Gastrocnemius medialis (tissue), 4 donors: ENCODE measurements around the gene SHBG. TPM values are rescaled to one million over a fixed set of nuclear protein-coding genes. Genes with fewer than 3 reads are reported as not detected.
A peak's percentile ranks its signal among the peaks of the same experiment; 100 is the strongest.
"Not testable (repeated sequence)": the region's sequence is repeated elsewhere in the genome, so short reads cannot be mapped to it uniquely, and the experiment has no call there.

Experiments used
- ATAC-seq, 2 donors: fragments of 150-250 bp; one replicate each; pipeline ENCODE4 v1.9.1; 2016
- DNase-seq, 2 donors: peaks; one replicate each; pipeline ENCODE4 v3.0.0-alpha.2; 2019
- H3K27ac ChIP-seq, 4 donors: fragments of 200-600 bp; sonication (generic); 1 replicate in 1 of 4; 2 replicates in 3 of 4; pipeline ENCODE4 v1.5.1; 2016 to 2018; ENCODE audit warnings: mild to moderate bottlenecking in 2 of 4, moderate library complexity in 1 of 4
- H3K27me3 ChIP-seq, 3 donors: fragments of 200-600 bp; sonication (generic) in 2 of 3; 1 replicate in 1 of 3; 2 replicates in 2 of 3; pipeline versions ENCODE4 v1.5.1 to v1.6.0; 2016 to 2019; ENCODE audit warnings: mild to moderate bottlenecking in 1 of 3, moderate library complexity in 1 of 3
- H3K36me3 ChIP-seq, 2 donors: fragments of 200-600 bp; sonication (generic) in 1 of 2; one replicate each; pipeline ENCODE4 v1.5.1; 2017 to 2018
- H3K4me1 ChIP-seq, 2 donors: fragments of 200-600 bp; sonication (generic) in 1 of 2; one replicate each; pipeline ENCODE4 v1.5.1; 2016 to 2017; ENCODE audit warnings: mild to moderate bottlenecking in 2 of 2
- H3K4me3 ChIP-seq, 4 donors: fragments of 200-600 bp; sonication (generic) in 3 of 4; 1 replicate in 1 of 4; 2 replicates in 3 of 4; pipeline ENCODE4 v1.5.1; 2016 to 2019; ENCODE audit warnings: mild to moderate bottlenecking in 2 of 4
- H3K9me3 ChIP-seq, 3 donors: fragments of 200-600 bp; sonication (generic) in 2 of 3; 1 replicate in 1 of 3; 2 replicates in 2 of 3; pipeline ENCODE4 v1.5.1; 2016 to 2019
- POLR2A ChIP-seq, 2 donors: fragments of 450-650 bp; IDR thresholded peaks; one replicate each; pipeline ENCODE4 v1.6.1; 2017; ENCODE audit warnings: antibody characterized with exemption in 2 of 2, mild to moderate bottlenecking in 2 of 2, moderate library complexity in 2 of 2
- in situ Hi-C, 4 donors: fragments of 200-750 bp; cut with MboI; loops; one replicate each; pipeline versions ENCODE4 v1.15.0 to v1.8.0; 2017; ENCODE audit warnings: low sequenced_read_pairs in 4 of 4
- intact Hi-C: fragments of 100-400 bp; cut with DNase I; formaldehyde crosslinking; loops from one replicate; pipeline ENCODE4 v1.15.1; 2023; ENCODE audit warnings: low total_unique reads
- total RNA-seq, 4 donors: library from RNA; depleted of rRNA; stranded (reverse); fragments of >200 nt; gene quantifications; one replicate each; pipeline versions ENCODE4 v1.1.0 to v1.2.3, GENCODE V29; 2016
- TF ChIP-seq, protein P1 (sequence below), 5 experiments: fragments of 450-650 bp in 3 of 5; fragments of 200-600 bp in 2 of 5; sonication (generic) in 2 of 5; IDR thresholded peaks in 4 of 5; conservative IDR thresholded peaks in 1 of 5; 1 replicate in 4 of 5; 2 replicates in 1 of 5; pipeline ENCODE4 v1.5.1; 2016 to 2019; ENCODE audit warnings: antibody characterized with exemption in 5 of 5, mild to moderate bottlenecking in 3 of 5, moderate library complexity in 3 of 5

SHBG gene
- total RNA-seq, 4 donors from 2014 or later = not detected

DNA sequence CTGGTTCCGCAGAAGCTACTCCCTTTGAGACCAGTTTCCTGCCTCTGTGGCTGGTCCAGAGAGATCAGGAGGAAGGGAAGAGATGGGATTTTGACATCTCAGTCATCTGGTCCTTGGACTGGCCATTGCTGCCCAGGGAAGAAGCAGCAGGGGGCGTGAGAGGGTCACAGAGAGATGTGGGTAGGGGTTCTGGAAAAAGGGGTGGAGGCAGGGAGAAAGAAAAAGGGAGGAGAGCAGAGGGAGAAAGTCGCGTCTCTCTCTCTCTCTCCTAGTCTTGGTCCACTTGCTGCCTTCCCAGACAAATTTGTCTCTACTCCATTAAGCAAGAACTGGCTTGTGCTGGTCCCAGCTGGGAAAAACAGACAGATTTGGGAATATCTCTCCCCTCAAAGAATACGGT, 4.4 kb downstream of the SHBG start:
- peaks cover 0 to 2% of the 10 kb centered on the region in 2 donors for H3K4me1 ChIP-seq
- no peaks in the 10 kb centered on the region for H3K27me3 ChIP-seq
- intact Hi-C loops (no loop called here), in situ Hi-C loops (no loop called here)
- H3K9me3 ChIP-seq = no peaks in the 10 kb centered on the region
- ATAC-seq (no peak), DNase-seq (no peak)
- TF ChIP-seq, protein P1, sequence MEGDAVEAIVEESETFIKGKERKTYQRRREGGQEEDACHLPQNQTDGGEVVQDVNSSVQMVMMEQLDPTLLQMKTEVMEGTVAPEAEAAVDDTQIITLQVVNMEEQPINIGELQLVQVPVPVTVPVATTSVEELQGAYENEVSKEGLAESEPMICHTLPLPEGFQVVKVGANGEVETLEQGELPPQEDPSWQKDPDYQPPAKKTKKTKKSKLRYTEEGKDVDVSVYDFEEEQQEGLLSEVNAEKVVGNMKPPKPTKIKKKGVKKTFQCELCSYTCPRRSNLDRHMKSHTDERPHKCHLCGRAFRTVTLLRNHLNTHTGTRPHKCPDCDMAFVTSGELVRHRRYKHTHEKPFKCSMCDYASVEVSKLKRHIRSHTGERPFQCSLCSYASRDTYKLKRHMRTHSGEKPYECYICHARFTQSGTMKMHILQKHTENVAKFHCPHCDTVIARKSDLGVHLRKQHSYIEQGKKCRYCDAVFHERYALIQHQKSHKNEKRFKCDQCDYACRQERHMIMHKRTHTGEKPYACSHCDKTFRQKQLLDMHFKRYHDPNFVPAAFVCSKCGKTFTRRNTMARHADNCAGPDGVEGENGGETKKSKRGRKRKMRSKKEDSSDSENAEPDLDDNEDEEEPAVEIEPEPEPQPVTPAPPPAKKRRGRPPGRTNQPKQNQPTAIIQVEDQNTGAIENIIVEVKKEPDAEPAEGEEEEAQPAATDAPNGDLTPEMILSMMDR (IDR thresholded peaks at IDR 0.05 in 4 of 5, conservative IDR thresholded peaks at IDR 0.05 in 1 of 5) = peak in 4 of 5 experiments; percentile 4 to 32 (median 28)
- no peak for TF ChIP-seq POLR2A (IDR thresholded peaks at IDR 0.05)
- H3K36me3 ChIP-seq = no peaks in the 10 kb centered on the region
- H3K4me3 ChIP-seq = no peak overlapping the region
- H3K27ac ChIP-seq = no peak overlapping the region

DNA sequence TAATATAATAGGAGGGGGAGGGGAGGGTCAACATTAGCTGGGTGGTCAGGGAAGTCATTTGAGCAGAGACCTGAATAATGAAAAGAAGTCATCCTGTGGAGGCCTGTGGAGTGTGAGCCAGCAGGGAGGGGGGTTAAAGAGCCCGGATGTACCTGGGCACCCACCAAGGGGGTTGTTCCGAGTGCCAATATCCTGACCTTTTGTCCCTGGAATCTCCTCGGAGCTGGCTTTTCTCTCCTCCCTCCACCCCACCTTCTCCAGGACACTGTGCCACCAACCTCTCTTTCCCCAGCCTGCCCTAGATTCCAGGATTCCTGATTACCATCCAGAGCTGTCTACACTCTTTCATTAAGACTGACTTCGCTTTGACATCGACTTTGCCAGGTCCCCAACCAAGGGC, 6.2 kb downstream of the SHBG start:
- no peak for TF ChIP-seq POLR2A (IDR thresholded peaks at IDR 0.05)
- TF ChIP-seq, protein P1 (IDR thresholded peaks at IDR 0.05 in 4 of 5, conservative IDR thresholded peaks at IDR 0.05 in 1 of 5) = no peak
- H3K36me3 ChIP-seq = no peaks in the 10 kb centered on the region
- no peak overlapping the region for H3K4me3 ChIP-seq
- DNase-seq (no peak), ATAC-seq (no peak)
- intact Hi-C loops = no loop called here
- no peaks in the 10 kb centered on the region for H3K27me3 ChIP-seq
- peaks cover 0 to 2% of the 10 kb centered on the region in 2 donors for H3K4me1 ChIP-seq
- no peak overlapping the region for H3K27ac ChIP-seq
- H3K9me3 ChIP-seq = no peaks in the 10 kb centered on the region
- in situ Hi-C loops = no loop called here

DNA sequence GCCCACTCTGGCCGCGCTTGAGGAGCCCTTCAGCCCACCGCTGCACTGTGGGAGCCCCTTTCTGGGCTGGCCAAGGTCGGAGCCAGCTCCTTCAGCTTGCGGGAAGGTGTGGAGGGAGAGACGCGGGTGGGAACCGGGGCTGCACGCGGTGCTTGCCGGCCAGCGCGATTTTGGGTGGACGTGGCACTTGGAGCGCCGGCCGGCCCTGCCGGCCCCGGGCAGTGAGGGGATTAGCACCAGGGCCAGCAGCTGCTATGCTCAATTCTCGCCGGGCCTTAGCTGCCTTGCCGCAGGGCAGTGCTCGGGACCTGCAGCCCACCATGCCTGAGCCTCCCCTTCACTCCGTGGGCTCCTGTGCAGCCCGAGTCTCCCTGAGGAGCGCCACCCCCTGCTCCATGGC, 10.8 kb downstream of the SHBG start:
- intact Hi-C loops = no loop called here
- Histone ChIP-seq H3K27me3 (no peaks in the 10 kb centered on the region), H3K4me1 (no peaks in the 10 kb centered on the region), H3K9me3 (no peaks in the 10 kb centered on the region), H3K4me3 (no peak overlapping the region), H3K36me3 (no peaks in the 10 kb centered on the region), H3K27ac (no peak overlapping the region)
- DNase-seq = no peak
- TF ChIP-seq, protein P1 (IDR thresholded peaks at IDR 0.05 in 4 of 5, conservative IDR thresholded peaks at IDR 0.05 in 1 of 5) = no peak
- no peak for TF ChIP-seq POLR2A (IDR thresholded peaks at IDR 0.05)
- in situ Hi-C loops = no loop called here
- no peak for ATAC-seq

DNA sequence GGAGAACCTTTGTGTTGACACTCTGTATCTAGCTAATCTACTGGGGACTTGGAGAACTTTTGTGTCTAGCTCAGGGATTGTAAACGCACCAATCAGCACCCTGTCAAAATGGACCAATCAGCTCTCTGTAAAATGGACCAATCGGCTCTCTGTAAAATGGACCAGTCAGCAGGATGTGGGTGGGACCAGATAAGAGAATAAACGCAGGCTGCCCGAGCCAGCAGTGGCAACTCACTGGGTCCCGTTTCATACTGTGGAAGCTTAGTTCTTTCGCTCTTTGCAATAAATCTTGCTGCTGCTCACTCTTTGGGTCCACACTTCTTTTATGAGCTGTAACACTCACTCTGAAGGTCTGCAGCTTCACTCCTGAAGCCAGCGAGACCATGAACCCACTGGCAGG, 11.7 kb downstream of the SHBG start:
- H3K27me3 ChIP-seq, DNase-seq, H3K9me3 ChIP-seq, H3K36me3 ChIP-seq, in situ Hi-C loops, ATAC-seq, H3K27ac ChIP-seq, H3K4me1 ChIP-seq, intact Hi-C loops, H3K4me3 ChIP-seq: not testable (repeated sequence)

DNA sequence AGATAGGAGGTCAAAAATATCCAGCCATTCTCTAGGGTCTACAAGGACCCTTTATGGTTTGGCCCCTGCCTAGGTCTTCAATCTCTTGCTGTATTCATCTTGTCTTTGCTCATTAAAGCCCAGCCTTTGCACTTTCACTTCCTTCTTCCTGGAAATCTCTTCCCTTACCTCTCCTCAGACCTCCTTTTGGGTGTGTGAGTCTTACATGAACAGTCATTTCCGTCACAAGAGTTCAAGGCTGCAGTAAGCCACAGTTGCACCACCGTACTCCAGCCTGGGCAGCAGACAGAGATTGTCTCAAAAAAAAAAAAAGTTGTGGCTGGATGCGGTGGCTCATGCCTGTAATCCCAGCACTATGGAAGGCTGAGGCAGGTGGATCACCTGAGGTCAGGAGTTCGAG, 14.8 kb downstream of the SHBG start:
- DNase-seq (no peak), ATAC-seq (no peak)
- Histone ChIP-seq H3K4me3 (no peak overlapping the region), H3K36me3 (no peaks in the 10 kb centered on the region), H3K27me3 (peaks cover 12 to 25% (median 17%) of the 10 kb centered on the region in 3 donors), H3K27ac (no peak overlapping the region), H3K4me1 (no peaks in the 10 kb centered on the region), H3K9me3 (no peaks in the 10 kb centered on the region)
- TF ChIP-seq, protein P1 (IDR thresholded peaks at IDR 0.05 in 4 of 5, conservative IDR thresholded peaks at IDR 0.05 in 1 of 5) = no peak
- no peak for TF ChIP-seq POLR2A (IDR thresholded peaks at IDR 0.05)
- intact Hi-C loops (no loop called here), in situ Hi-C loops (no loop called here)
